Loucy (cell line): ENCODE results near the gene UNC45A.

Experiments used
- H2AFZ ChIP-seq: fragments of 200-600 bp; sonication (generic); 2 replicates; pipeline ENCODE4 v1.6.0; 2016; ENCODE audit warnings: antibody characterized with exemption, mild to moderate bottlenecking, low read length, moderate library complexity
- H3F3A ChIP-seq: fragments of 200-600 bp; 2 replicates; pipeline ENCODE4 v1.6.0; 2016; ENCODE audit warnings: antibody characterized with exemption, low read depth, mild to moderate bottlenecking
- H3K27me3 ChIP-seq: fragments of 200-600 bp; sonication (generic); 2 replicates; pipeline ENCODE4 v1.6.1; 2014; ENCODE audit warnings: low read length, mild to moderate bottlenecking; ENCODE audit not compliant: insufficient read depth, poor library complexity, severe bottlenecking
- H3K36me3 ChIP-seq: fragments of 200-600 bp; sonication (generic); 2 replicates; pipeline ENCODE4 v1.6.1; 2016; ENCODE audit warnings: low read length; ENCODE audit not compliant: insufficient read depth
- H3K4me1 ChIP-seq: fragments of 200-600 bp; sonication (generic); 2 replicates; pipeline ENCODE4 v1.5.1; 2014; ENCODE audit warnings: low read length, mild to moderate bottlenecking; ENCODE audit not compliant: insufficient read depth, poor library complexity, severe bottlenecking
- H3K4me2 ChIP-seq: fragments of 200-600 bp; sonication (generic); 2 replicates; pipeline ENCODE4 v1.6.0; 2014; ENCODE audit warnings: antibody characterized with exemption, low read length, low read depth, mild to moderate bottlenecking; ENCODE audit not compliant: poor library complexity, severe bottlenecking
- H3K4me3 ChIP-seq: fragments of 200-600 bp; sonication (generic); 2 replicates; pipeline ENCODE4 v1.5.1; 2014; ENCODE audit warnings: low read length, mild to moderate bottlenecking, mixed read lengths; ENCODE audit not compliant: poor library complexity, severe bottlenecking
- H3K79me2 ChIP-seq: fragments of 200-600 bp; sonication (generic); 2 replicates; pipeline ENCODE4 v1.6.1; 2014; ENCODE audit warnings: low read length; ENCODE audit not compliant: insufficient read depth
- H3K9ac ChIP-seq: fragments of 200-600 bp; sonication (generic); 2 replicates; pipeline ENCODE4 v1.6.0; 2014; ENCODE audit warnings: mild to moderate bottlenecking, low read depth, low read length, moderate library complexity; ENCODE audit not compliant: poor library complexity, severe bottlenecking
- H3K9me2 ChIP-seq: fragments of 200-600 bp; sonication (generic); replicated peaks from 2 replicates; pipeline ENCODE4 v1.6.1; 2016; ENCODE audit warnings: low read depth, low read length, mixed read lengths
- H3K9me3 ChIP-seq: fragments of 200-600 bp; sonication (generic); 2 replicates; pipeline ENCODE4 v1.6.1; 2014; ENCODE audit warnings: mild to moderate bottlenecking, antibody characterized with exemption, low read length, low read depth; ENCODE audit not compliant: insufficient read depth
- H4K20me1 ChIP-seq: fragments of 200-600 bp; sonication (generic); 2 replicates; pipeline ENCODE4 v1.6.0; 2014; ENCODE audit warnings: antibody characterized with exemption, low read length, mild to moderate bottlenecking; ENCODE audit not compliant: insufficient read depth, poor library complexity, severe bottlenecking
- CTCF ChIP-seq: fragments of 200-600 bp; sonication (generic); conservative IDR thresholded peaks from 2 replicates; pipeline ENCODE4 v1.5.1; 2014; ENCODE audit warnings: mild to moderate bottlenecking, antibody characterized with exemption, low read length
- EZH2phosphoT487 ChIP-seq: fragments of 200-600 bp; IDR thresholded peaks from 2 replicates; pipeline ENCODE4 v1.6.1; 2018; ENCODE audit warnings: antibody characterized with exemption, mild to moderate bottlenecking, moderate library complexity, borderline replicate concordance

Gene UNC45A

GRCh38 chr15:90886291-90886614 lies 48.8 kb upstream of the UNC45A start:
- H2AFZ ChIP-seq = no peak overlapping the region

GRCh38 chr15:90887037-90887481 lies 48.0 kb upstream of the UNC45A start:
- Histone ChIP-seq H3K9me2 (no peaks in the 10 kb centered on the region), H2AFZ (no peak overlapping the region), H3K4me2 (peak overlapping the region; percentile 77), H3K4me3 (no peak overlapping the region), H3F3A (no peaks in the 10 kb centered on the region), H3K9ac (peak overlapping the region; percentile 20), H4K20me1 (peaks cover 7% of the 10 kb centered on the region), H3K27me3 (no peaks in the 10 kb centered on the region), H3K36me3 (peaks cover 13% of the 10 kb centered on the region; the same call in 1 of the 2 replicates), H3K4me1 (peaks cover 28% of the 10 kb centered on the region), H3K79me2 (peaks cover 42% of the 10 kb centered on the region), H3K9me3 (no peaks in the 10 kb centered on the region)
- TF ChIP-seq CTCF = no peak
- TF ChIP-seq EZH2phosphoT487 = no peak

More at GRCh38 chr15:90886291-90886614, 48.8 kb upstream of the UNC45A start:
- Histone ChIP-seq H3K79me2 (peaks cover 42% of the 10 kb centered on the region), H3K4me2 (peak overlapping the region; percentile 77), H3K9ac (peak overlapping the region; percentile 20), H4K20me1 (peaks cover 7% of the 10 kb centered on the region), H3K9me2 (no peaks in the 10 kb centered on the region), H3K4me1 (peaks cover 28% of the 10 kb centered on the region), H3K9me3 (no peaks in the 10 kb centered on the region), H3F3A (no peaks in the 10 kb centered on the region), H3K4me3 (peak overlapping the region; percentile 78), H3K27me3 (no peaks in the 10 kb centered on the region), H3K36me3 (peaks cover 9% of the 10 kb centered on the region; the same call in 1 of the 2 replicates)
- TF ChIP-seq EZH2phosphoT487 (no peak), CTCF (0 out of 2 replicates have a peak, but pooled peaks have one; percentile 9)

- Histone ChIP-seq H3K4me2 (no peak overlapping the region), H3K9me3 (no peaks in the 10 kb centered on the region), H3K4me1 (peaks cover 17% of the 10 kb centered on the region), H3K36me3 (peaks cover 32% of the 10 kb centered on the region; the same call in 1 of the 2 replicates), H3K27me3 (no peaks in the 10 kb centered on the region), H3K79me2 (peaks cover 27% of the 10 kb centered on the region), H2AFZ (no peak overlapping the region), H3K9me2 (no peaks in the 10 kb centered on the region), H4K20me1 (peaks cover 7% of the 10 kb centered on the region), H3K4me3 (no peak overlapping the region), H3F3A (no peaks in the 10 kb centered on the region), H3K9ac (no peak overlapping the region)
- TF ChIP-seq CTCF (no peak), EZH2phosphoT487 (no peak)
Measured at GRCh38 chr15:90889313-90889730, 45.8 kb upstream of the UNC45A start.
